ENCODE results near the gene CCZ1B.
"Not testable (repeated sequence)": the region's sequence is repeated elsewhere in the genome, so short reads cannot be mapped to it uniquely, and the experiment has no call there.

Gene CCZ1B

DNA sequence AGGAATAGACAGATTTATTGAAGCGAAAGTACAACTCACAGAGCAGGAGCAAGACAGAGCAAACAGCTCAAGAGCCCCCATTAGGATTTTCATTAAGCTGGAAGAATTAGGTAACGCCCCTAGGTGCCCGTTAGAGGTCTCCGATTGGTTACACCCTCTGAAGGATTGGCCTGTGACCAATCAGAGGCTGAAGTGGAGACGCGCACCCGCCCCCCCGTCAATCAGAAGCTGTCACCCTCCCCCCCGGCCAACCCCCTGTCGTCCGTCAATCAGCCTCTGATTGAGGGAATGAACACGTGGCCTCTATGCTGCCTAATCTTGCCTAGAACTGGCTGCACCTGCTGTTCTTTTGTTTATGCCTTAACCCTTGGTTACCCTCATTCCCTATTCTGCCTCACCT, 1.1 kb upstream of the CCZ1B start:
- H3K4me3 ChIP-seq (ENCODE audit: low read depth, low read length); H3K36me3 ChIP-seq (ENCODE audit: control insufficient read depth, insufficient read depth, low read length); H3K4me1 ChIP-seq (ENCODE audit: control insufficient read depth, insufficient read depth, low read length); H3K9ac ChIP-seq (ENCODE audit: low read depth, low read length); H3K27me3 ChIP-seq (ENCODE audit: control insufficient read depth, insufficient read depth, low read length); H3K9me3 ChIP-seq (ENCODE audit: control insufficient read depth, insufficient read depth, low read length): not testable (repeated sequence)

DNA sequence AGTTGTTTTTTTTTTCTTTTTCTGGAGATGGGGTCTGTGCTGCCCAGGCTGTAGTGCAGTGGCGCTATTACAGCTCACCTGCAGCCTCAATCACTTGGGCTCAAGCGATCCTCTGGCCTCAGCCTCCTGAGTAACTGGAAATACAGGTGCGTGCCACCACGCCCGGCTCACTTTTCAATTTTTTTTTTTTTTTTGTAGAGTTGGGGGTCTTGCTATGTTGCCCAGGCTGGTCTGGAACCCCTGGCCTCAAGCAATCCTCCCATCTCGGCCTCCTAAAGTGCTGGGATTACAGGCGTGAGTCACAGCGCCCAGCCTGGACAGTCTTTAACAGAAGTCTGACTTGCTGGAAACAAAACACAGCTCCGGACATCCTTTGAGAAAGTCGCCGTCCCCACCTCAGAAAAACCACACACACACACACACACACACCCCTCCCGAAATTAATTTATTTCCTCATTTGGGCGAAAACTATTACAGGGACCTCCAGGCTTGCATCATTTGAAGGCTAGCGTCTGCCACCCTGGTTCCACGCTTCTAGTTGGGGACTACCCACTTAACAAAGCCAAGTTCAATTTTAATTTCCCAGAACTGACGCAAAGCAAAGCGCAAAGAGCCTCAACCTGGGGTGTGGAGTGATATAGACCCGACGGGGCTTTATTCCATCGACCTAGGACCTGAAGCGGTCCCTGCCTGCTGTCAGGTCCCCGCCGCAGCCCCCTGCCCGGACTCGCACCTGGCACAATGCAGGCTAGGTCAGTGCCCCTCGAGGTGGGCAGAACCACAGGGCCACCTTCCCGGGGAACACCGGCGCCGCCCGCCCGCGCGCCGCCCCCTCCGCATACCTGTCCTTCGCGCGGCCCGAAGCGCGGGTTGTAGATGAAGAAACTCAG, 594 bp downstream of the CCZ1B start:
- H3K36me3 ChIP-seq (ENCODE audit: control insufficient read depth, insufficient read depth, low read length); H3K27me3 ChIP-seq (ENCODE audit: control insufficient read depth, insufficient read depth, low read length); H3K4me1 ChIP-seq (ENCODE audit: control insufficient read depth, insufficient read depth, low read length); H3K9me3 ChIP-seq (ENCODE audit: control insufficient read depth, insufficient read depth, low read length); H3K9ac ChIP-seq (ENCODE audit: low read depth, low read length); H3K4me3 ChIP-seq (ENCODE audit: low read depth, low read length): not testable (repeated sequence)

DNA sequence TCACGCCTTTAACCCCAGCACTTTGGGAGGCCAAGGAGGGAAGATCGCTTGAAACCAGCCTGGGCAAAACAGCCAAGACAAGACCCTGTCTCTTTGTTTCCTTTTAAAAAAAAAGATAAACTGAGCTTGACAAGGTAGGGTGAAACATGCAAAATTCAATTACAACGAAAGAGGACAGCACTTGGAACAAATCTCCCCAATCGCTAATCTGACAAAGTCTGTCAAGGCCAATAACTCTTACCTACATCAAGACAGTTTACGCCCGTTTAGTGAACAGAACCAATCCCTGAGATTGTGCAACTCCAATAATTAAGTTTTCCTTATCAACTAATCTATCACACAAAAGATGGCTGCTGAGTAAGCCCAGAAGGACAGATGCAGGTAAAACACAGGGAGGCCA, 4.5 kb downstream of the CCZ1B start:
- not testable (repeated sequence) for H3K36me3 ChIP-seq (ENCODE audit: control insufficient read depth, insufficient read depth, low read length); H3K9me3 ChIP-seq (ENCODE audit: control insufficient read depth, insufficient read depth, low read length); H3K9ac ChIP-seq (ENCODE audit: low read depth, low read length); H3K27me3 ChIP-seq (ENCODE audit: control insufficient read depth, insufficient read depth, low read length); H3K4me3 ChIP-seq (ENCODE audit: low read depth, low read length); H3K4me1 ChIP-seq (ENCODE audit: control insufficient read depth, insufficient read depth, low read length)

DNA sequence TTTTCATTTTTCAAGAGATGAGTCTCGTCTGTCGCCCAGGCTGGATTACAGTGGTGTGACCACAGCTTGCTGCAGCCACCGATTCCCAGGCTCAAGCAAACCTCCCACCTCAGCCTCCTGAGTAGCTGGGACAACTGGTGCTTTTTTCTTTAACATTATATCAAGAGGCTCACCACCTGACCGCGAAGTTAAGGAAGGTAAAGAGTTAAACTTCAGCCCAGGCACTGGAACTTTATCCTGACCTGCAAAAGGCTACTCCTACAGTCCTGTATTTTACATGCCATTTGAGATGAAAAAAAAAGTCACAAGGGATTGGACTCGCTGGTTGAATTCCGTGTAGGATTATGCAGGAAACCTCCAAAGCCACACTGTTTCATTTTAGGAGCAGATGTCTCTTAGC, 10.6 kb downstream of the CCZ1B start:
- H3K9ac ChIP-seq (ENCODE audit: low read depth, low read length); H3K4me1 ChIP-seq (ENCODE audit: control insufficient read depth, insufficient read depth, low read length); H3K27me3 ChIP-seq (ENCODE audit: control insufficient read depth, insufficient read depth, low read length); H3K4me3 ChIP-seq (ENCODE audit: low read depth, low read length); H3K9me3 ChIP-seq (ENCODE audit: control insufficient read depth, insufficient read depth, low read length); H3K36me3 ChIP-seq (ENCODE audit: control insufficient read depth, insufficient read depth, low read length): not testable (repeated sequence)

DNA sequence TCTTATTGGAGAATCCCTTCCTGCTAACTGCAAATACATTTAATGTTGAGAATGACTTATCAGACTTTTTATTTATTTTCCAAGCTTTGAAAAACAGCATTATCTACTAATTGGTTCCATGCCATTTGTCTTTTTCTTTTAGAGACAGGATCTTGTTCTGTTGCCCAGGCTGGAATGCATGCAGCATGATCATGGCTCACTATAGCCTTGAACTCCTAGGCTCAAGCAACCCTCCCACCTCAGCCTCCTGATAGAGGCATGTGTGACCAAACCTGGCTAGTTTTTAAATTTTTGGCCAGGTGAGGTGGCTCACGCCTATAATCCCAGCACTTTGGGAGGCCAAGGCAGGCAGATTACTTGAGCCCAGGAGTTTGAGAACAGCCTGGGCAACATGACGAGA, 13.1 kb downstream of the CCZ1B start:
- H3K27me3 ChIP-seq (ENCODE audit: control insufficient read depth, insufficient read depth, low read length); H3K9me3 ChIP-seq (ENCODE audit: control insufficient read depth, insufficient read depth, low read length); H3K9ac ChIP-seq (ENCODE audit: low read depth, low read length); H3K4me3 ChIP-seq (ENCODE audit: low read depth, low read length); H3K36me3 ChIP-seq (ENCODE audit: control insufficient read depth, insufficient read depth, low read length); H3K4me1 ChIP-seq (ENCODE audit: control insufficient read depth, insufficient read depth, low read length): not testable (repeated sequence)

DNA sequence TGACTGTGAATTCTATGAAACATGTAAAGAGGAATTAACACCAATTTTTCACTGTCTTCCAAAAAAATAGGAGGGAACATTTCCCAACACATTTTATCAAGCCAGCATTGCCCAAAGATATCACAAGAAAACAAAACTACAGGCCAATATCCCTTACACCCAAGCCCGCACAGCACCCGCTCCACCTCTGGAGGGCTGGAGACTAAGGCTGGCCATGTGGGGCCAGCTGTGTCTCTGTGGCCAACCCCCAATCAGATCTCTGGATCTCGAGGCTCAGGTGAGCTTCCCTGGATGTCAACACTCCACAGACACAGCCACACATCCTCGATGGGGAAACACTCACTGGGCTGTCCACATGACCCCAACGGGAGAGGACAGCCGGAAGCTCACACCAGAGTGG, 18.1 kb downstream of the CCZ1B start:
- H3K4me3 ChIP-seq (ENCODE audit: low read depth, low read length); H3K27me3 ChIP-seq (ENCODE audit: control insufficient read depth, insufficient read depth, low read length); H3K4me1 ChIP-seq (ENCODE audit: control insufficient read depth, insufficient read depth, low read length); H3K36me3 ChIP-seq (ENCODE audit: control insufficient read depth, insufficient read depth, low read length); H3K9ac ChIP-seq (ENCODE audit: low read depth, low read length); H3K9me3 ChIP-seq (ENCODE audit: control insufficient read depth, insufficient read depth, low read length): not testable (repeated sequence)

DNA sequence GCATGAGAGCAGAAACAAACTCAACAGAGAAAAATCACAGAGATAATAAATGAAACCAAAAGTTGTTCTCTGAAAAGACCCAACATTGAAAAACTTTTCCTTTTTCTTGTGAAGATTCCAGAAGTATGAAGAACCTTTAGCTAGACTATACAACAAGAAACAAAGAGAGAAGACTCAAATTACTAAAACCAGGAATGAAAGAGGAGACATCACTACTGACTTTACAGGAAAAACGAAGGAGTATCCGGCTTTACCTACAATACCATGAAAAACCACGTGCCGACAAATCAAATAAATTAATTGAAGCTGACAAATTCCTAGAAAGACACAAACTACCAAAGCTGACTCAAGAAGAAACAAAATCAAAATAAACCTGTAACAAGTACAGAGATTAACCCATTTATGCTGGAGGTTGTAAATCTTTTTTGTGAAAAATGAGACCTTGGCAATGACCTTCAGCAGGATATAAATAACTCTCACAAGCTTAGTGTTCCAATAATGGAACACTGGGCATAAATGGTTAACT, 18.6 kb downstream of the CCZ1B start:
- not testable (repeated sequence) for H3K4me3 ChIP-seq (ENCODE audit: low read depth, low read length); H3K36me3 ChIP-seq (ENCODE audit: control insufficient read depth, insufficient read depth, low read length); H3K9me3 ChIP-seq (ENCODE audit: control insufficient read depth, insufficient read depth, low read length); H3K9ac ChIP-seq (ENCODE audit: low read depth, low read length); H3K4me1 ChIP-seq (ENCODE audit: control insufficient read depth, insufficient read depth, low read length); H3K27me3 ChIP-seq (ENCODE audit: control insufficient read depth, insufficient read depth, low read length)

DNA sequence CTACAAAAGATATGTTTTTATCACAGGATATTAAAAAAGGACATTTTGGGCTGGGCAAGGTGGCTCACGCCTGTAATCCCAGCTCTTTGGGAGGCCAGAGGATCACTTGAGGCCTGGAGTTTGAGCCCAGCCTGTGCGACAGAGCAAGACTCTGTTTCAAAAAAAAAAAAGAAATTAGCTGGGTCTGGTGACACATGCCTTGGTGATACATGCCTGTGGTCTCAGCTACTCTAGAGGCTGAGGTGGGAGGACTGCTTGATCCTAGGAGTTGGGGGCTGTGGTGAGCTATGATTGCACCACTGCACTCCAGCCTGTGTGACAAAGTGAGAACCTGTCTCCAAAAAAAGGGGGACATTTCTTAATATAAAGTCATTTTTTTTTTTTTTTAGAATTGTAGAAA, 25.7 kb downstream of the CCZ1B start:
- H3K4me1 ChIP-seq (ENCODE audit: control insufficient read depth, insufficient read depth, low read length); H3K27me3 ChIP-seq (ENCODE audit: control insufficient read depth, insufficient read depth, low read length); H3K4me3 ChIP-seq (ENCODE audit: low read depth, low read length); H3K9me3 ChIP-seq (ENCODE audit: control insufficient read depth, insufficient read depth, low read length); H3K36me3 ChIP-seq (ENCODE audit: control insufficient read depth, insufficient read depth, low read length); H3K9ac ChIP-seq (ENCODE audit: low read depth, low read length): not testable (repeated sequence)

DNA sequence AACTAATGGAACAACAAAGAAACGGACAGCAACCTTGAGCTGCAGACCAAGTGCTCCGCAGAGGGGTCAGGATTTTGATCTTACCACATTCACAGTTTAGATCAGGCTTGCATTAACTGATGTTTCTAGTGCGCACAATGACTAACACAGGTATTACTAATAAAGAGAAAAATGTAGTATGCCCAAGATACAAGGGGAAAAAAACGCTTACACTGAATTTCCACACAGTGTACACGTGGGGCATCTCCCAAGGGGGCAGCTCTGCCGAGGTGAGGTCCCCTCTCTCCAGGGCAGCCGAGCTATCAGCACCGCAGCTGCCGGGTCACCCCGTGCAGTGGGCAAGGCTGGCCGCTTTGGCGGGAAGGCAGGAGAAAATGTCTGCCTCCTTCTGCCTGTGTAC, 26.2 kb downstream of the CCZ1B start:
- H3K4me3 ChIP-seq (ENCODE audit: low read depth, low read length); H3K36me3 ChIP-seq (ENCODE audit: control insufficient read depth, insufficient read depth, low read length); H3K9me3 ChIP-seq (ENCODE audit: control insufficient read depth, insufficient read depth, low read length); H3K9ac ChIP-seq (ENCODE audit: low read depth, low read length); H3K4me1 ChIP-seq (ENCODE audit: control insufficient read depth, insufficient read depth, low read length); H3K27me3 ChIP-seq (ENCODE audit: control insufficient read depth, insufficient read depth, low read length): not testable (repeated sequence)

DNA sequence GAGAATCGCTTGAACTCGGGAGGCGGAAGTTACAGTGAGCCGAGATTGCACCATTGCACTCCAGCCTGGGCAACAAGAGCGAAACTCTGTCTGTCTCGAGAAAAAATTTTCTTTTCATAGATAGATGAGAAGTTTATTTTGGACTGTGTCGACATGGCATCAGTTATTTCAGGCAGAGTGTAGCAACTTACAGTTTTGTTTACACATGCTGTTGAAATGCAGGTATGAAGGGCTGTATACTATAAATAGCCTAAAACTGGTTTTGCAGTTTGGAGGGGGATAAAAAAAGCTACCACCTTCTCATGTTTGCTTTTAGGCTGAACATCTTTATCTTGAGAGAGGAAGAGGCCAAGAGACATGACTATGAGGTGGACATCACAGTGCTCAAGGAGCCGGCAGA, 28.0 kb downstream of the CCZ1B start:
- not testable (repeated sequence) for H3K4me3 ChIP-seq (ENCODE audit: low read depth, low read length); H3K36me3 ChIP-seq (ENCODE audit: control insufficient read depth, insufficient read depth, low read length); H3K4me1 ChIP-seq (ENCODE audit: control insufficient read depth, insufficient read depth, low read length); H3K27me3 ChIP-seq (ENCODE audit: control insufficient read depth, insufficient read depth, low read length); H3K9me3 ChIP-seq (ENCODE audit: control insufficient read depth, insufficient read depth, low read length); H3K9ac ChIP-seq (ENCODE audit: low read depth, low read length)

DNA sequence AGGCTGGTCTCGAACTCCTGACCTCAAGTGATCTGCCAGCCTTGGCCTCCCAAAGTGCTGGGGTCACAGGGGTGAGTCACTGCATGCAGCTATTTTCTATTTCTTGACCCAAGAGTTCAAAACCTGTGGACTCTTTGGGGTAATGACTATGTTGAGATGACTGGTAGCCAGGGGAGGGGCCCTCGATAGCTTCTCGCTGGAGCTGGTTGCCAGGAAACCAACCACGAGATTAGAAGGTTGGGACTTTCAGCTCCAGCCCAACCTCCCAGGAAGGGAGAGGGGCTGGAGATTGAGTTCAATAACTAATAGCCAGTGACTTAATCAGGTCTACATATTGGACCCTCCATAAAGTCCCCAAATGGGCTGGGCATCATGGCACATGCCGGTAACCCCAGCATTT, 28.9 kb downstream of the CCZ1B start:
- H3K4me3 ChIP-seq (ENCODE audit: low read depth, low read length); H3K9ac ChIP-seq (ENCODE audit: low read depth, low read length); H3K36me3 ChIP-seq (ENCODE audit: control insufficient read depth, insufficient read depth, low read length); H3K4me1 ChIP-seq (ENCODE audit: control insufficient read depth, insufficient read depth, low read length); H3K27me3 ChIP-seq (ENCODE audit: control insufficient read depth, insufficient read depth, low read length); H3K9me3 ChIP-seq (ENCODE audit: control insufficient read depth, insufficient read depth, low read length): not testable (repeated sequence)

DNA sequence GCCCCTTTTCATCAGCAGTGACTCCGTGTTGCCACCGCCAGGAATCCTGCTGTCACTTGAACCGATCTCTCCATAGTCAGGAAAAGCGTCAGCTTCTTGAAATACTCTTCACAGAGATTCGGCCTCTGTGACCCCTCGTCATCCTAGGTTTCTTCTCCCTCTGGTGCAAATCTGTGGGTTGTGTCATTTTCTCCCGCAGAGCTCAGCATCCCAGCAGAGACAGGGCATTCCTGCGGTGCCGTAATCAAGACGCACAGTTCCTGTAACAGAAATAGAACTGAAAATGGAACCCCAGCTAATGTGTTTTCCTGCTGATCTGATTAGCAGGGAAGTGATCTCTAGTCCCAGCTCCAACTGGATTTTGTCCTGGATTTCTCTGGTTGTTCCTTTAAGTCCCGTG, 31.8 kb downstream of the CCZ1B start:
- H3K4me3 ChIP-seq (ENCODE audit: low read depth, low read length); H3K4me1 ChIP-seq (ENCODE audit: control insufficient read depth, insufficient read depth, low read length); H3K27me3 ChIP-seq (ENCODE audit: control insufficient read depth, insufficient read depth, low read length); H3K9ac ChIP-seq (ENCODE audit: low read depth, low read length); H3K9me3 ChIP-seq (ENCODE audit: control insufficient read depth, insufficient read depth, low read length); H3K36me3 ChIP-seq (ENCODE audit: control insufficient read depth, insufficient read depth, low read length): not testable (repeated sequence)
